Mesendoderm (in vitro differentiated cells): ENCODE data around the gene ACTBL2.

Experiments used
- DNase-seq: peaks from one replicate; pipeline ENCODE4 v3.0.0; 2013
- H2AK5ac ChIP-seq: 2 replicates; pipeline ENCODE4 v1.6.1; 2013; ENCODE audit warnings: low read length, inconsistent platforms
- H2BK120ac ChIP-seq: 2 replicates; pipeline ENCODE4 v1.6.1; 2013; ENCODE audit warnings: low read depth, mild to moderate bottlenecking, low read length, moderate library complexity, mixed read lengths
- H2BK15ac ChIP-seq: replicated peaks from 2 replicates; pipeline ENCODE4 v1.6.1; 2013; ENCODE audit warnings: low read depth, mild to moderate bottlenecking, moderate library complexity
- H2BK5ac ChIP-seq: 2 replicates; pipeline ENCODE4 v1.6.1; 2013; ENCODE audit warnings: low read length, inconsistent platforms
- H3K18ac ChIP-seq: 2 replicates; pipeline ENCODE4 v1.6.1; 2013; ENCODE audit warnings: mild to moderate bottlenecking, low read length, mixed read lengths
- H3K23ac ChIP-seq: one replicate; pipeline ENCODE4 v1.6.1; 2013; ENCODE audit warnings: low read length
- H3K27ac ChIP-seq: 2 replicates; pipeline ENCODE4 v1.5.1; 2013; ENCODE audit warnings: low read depth, mild to moderate bottlenecking, inconsistent platforms, low read length, moderate library complexity
- H3K27me3 ChIP-seq: 2 replicates; pipeline ENCODE4 v1.6.1; 2013; ENCODE audit warnings: low read length, control low read depth, mild to moderate bottlenecking, inconsistent platforms; ENCODE audit not compliant: insufficient read depth, poor library complexity
- H3K36me3 ChIP-seq: 2 replicates; pipeline ENCODE4 v1.6.1; 2013; ENCODE audit warnings: low read length, inconsistent platforms; ENCODE audit not compliant: control insufficient read depth, insufficient read depth
- H3K4ac ChIP-seq: one replicate; pipeline ENCODE4 v1.6.1; 2013; ENCODE audit warnings: low read depth, mild to moderate bottlenecking, low read length, moderate library complexity
- H3K4me1 ChIP-seq: 2 replicates; pipeline ENCODE4 v1.6.1; 2013; ENCODE audit warnings: low read depth, low read length, inconsistent platforms; ENCODE audit not compliant: control insufficient read depth
- H3K4me2 ChIP-seq: 2 replicates; pipeline ENCODE4 v1.6.1; 2013; ENCODE audit warnings: low read length
- H3K4me3 ChIP-seq: 2 replicates; pipeline ENCODE4 v1.5.1; 2013; ENCODE audit warnings: mild to moderate bottlenecking, low read length
- H3K56ac ChIP-seq: one replicate; pipeline ENCODE4 v1.6.1; 2013; ENCODE audit warnings: low read length
- H3K79me1 ChIP-seq: 2 replicates; pipeline ENCODE4 v1.6.1; 2013; ENCODE audit warnings: low read length, inconsistent platforms
- H3K79me2 ChIP-seq: 2 replicates; pipeline ENCODE4 v1.6.1; 2013; ENCODE audit warnings: mild to moderate bottlenecking, low read length; ENCODE audit not compliant: control insufficient read depth, insufficient read depth
- H3K9ac ChIP-seq: 2 replicates; pipeline ENCODE4 v1.6.1; 2013; ENCODE audit warnings: low read length, inconsistent platforms
- H4K5ac ChIP-seq: one replicate; pipeline ENCODE4 v1.6.1; 2013; ENCODE audit warnings: low read length
- H4K8ac ChIP-seq: one replicate; pipeline ENCODE4 v1.6.1; 2013; ENCODE audit warnings: low read depth, mild to moderate bottlenecking, control low read depth, low read length, moderate library complexity
- WGBS: extraction: QIAGEN DNeasy Blood & Tissue Kit; methylation state at CpG from one replicate; pipeline ENCODE4 v1.1.7; 2013; ENCODE audit warnings: low lambda C conversion rate, missing lambda C conversion rate; ENCODE audit not compliant: insufficient coverage; ENCODE audit errors: extremely low coverage; 5-methylcytosine and 5-hydroxymethylcytosine counted together

Gene ACTBL2

DNA sequence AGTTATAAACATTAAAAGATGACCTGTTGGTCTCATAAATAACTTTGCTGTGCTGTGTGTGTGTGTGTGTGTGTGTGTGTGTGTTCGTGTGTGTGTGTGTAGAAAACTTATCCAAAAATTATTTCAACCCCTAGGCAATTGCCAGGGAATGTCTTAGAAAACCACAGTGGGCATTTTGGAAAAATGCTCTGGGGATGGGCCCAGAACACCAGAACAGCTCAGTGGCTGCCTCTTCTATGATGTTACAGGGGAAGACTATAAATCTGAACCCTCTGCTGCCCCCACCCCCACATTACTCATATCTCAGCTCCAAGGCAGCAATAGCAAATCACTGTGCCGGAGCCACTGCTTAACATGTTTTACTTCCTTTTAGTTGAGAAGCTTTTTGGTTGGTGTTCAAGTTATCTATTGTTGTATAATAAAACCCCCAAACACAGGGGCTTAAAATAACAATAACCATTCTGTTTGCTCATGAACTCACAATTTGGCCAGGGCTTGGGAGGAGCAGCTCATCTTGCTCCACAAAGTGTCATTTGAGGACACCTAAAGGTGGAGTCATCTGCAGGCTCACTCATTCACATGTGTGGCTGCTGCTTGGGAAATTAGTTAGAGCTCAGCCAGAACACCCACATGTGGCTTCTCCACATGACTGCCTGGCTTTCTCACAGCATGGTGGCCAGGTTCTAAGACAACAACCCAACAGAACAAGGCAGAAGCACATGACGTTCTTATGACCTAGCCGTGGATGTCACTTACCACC, 40.4 kb downstream of the ACTBL2 start:
- no peak overlapping the region for H2BK15ac ChIP-seq
- no peak overlapping the region for H3K27ac ChIP-seq
- no peak overlapping the region for H3K18ac ChIP-seq
- no peak overlapping the region for H3K56ac ChIP-seq
- WGBS = no CpG with 5 or more reads among the region's 4 CpGs
- H3K4me3 ChIP-seq = no peak overlapping the region
- no peak overlapping the region for H2BK120ac ChIP-seq
- H3K23ac ChIP-seq = no peak overlapping the region
- H3K4ac ChIP-seq = no peak overlapping the region
- no peak overlapping the region for H3K4me2 ChIP-seq
- H2BK5ac ChIP-seq = no peak overlapping the region
- H3K27me3 ChIP-seq = no peaks in the 10 kb centered on the region
- no peak overlapping the region for H4K8ac ChIP-seq
- no peaks in the 10 kb centered on the region for H3K36me3 ChIP-seq
- no peaks in the 10 kb centered on the region for H3K79me2 ChIP-seq
- no peaks in the 10 kb centered on the region for H3K79me1 ChIP-seq
- no peak overlapping the region for H4K5ac ChIP-seq
- H3K4me1 ChIP-seq = no peaks in the 10 kb centered on the region
- H2AK5ac ChIP-seq = no peak overlapping the region
- no peak for DNase-seq
- no peak overlapping the region for H3K9ac ChIP-seq

DNA sequence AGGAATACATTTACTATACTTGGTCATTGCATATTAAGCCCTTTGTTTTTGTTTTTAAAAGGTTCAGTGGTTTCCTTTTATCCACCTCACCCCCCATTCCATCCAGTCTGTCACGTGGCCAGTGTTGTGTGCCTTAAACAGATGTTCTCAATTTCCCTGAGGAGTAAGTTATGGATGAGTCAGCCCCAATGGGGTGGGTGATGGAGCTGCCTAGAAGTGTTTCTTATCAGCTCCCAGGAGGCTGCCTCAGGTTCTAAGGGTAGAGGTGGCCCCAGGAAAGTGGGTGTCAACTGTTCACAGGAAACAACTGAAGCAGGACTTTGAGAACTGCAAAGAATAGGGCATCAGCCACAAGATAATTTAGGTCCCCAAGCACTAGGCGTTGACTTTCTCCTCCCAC, 41.1 kb downstream of the ACTBL2 start:
- Histone ChIP-seq H3K4me3 (no peak overlapping the region), H3K23ac (no peak overlapping the region), H3K27ac (no peak overlapping the region), H3K79me1 (no peaks in the 10 kb centered on the region), H2AK5ac (no peak overlapping the region), H3K4me2 (no peak overlapping the region), H3K27me3 (no peaks in the 10 kb centered on the region), H3K4me1 (no peaks in the 10 kb centered on the region), H3K36me3 (no peaks in the 10 kb centered on the region), H3K4ac (no peak overlapping the region), H4K8ac (no peak overlapping the region), H3K18ac (no peak overlapping the region), H3K56ac (no peak overlapping the region), H2BK15ac (no peak overlapping the region), H2BK120ac (no peak overlapping the region), H3K9ac (no peak overlapping the region), H3K79me2 (no peaks in the 10 kb centered on the region), H2BK5ac (no peak overlapping the region), H4K5ac (no peak overlapping the region)
- WGBS = no CpG with 5 or more reads among the region's 2 CpGs
- no peak for DNase-seq

DNA sequence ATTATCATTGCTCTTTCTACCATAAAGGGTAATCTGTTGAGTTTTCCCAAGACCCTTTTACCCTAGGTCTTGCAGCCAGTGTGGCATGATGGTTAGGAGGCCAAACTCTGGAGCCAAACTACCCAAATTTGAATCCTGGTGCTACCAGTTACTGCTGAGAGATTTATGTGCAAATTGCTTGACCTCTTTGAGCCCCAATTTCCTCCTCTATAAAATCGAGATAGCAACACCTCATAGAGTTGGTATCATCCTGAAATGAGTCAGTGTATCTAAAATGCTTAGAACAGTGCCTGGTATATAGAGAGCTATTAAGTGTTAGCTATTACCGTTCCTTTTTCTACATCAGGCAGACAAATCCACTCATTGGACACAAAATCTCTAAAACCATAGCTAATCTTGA, 43.0 kb downstream of the ACTBL2 start:
- Histone ChIP-seq H3K56ac (no peak overlapping the region), H3K18ac (no peak overlapping the region), H3K4me1 (no peaks in the 10 kb centered on the region), H2AK5ac (no peak overlapping the region), H3K79me1 (no peaks in the 10 kb centered on the region), H2BK15ac (no peak overlapping the region), H2BK120ac (no peak overlapping the region), H3K4me3 (no peak overlapping the region), H3K27ac (no peak overlapping the region), H4K5ac (no peak overlapping the region), H3K79me2 (no peaks in the 10 kb centered on the region), H3K4me2 (no peak overlapping the region), H4K8ac (no peak overlapping the region), H3K36me3 (no peaks in the 10 kb centered on the region), H3K27me3 (no peaks in the 10 kb centered on the region), H2BK5ac (no peak overlapping the region), H3K4ac (no peak overlapping the region), H3K23ac (no peak overlapping the region), H3K9ac (no peak overlapping the region)
- WGBS = no CpG with 5 or more reads among the region's 2 CpGs
- DNase-seq = no peak

DNA sequence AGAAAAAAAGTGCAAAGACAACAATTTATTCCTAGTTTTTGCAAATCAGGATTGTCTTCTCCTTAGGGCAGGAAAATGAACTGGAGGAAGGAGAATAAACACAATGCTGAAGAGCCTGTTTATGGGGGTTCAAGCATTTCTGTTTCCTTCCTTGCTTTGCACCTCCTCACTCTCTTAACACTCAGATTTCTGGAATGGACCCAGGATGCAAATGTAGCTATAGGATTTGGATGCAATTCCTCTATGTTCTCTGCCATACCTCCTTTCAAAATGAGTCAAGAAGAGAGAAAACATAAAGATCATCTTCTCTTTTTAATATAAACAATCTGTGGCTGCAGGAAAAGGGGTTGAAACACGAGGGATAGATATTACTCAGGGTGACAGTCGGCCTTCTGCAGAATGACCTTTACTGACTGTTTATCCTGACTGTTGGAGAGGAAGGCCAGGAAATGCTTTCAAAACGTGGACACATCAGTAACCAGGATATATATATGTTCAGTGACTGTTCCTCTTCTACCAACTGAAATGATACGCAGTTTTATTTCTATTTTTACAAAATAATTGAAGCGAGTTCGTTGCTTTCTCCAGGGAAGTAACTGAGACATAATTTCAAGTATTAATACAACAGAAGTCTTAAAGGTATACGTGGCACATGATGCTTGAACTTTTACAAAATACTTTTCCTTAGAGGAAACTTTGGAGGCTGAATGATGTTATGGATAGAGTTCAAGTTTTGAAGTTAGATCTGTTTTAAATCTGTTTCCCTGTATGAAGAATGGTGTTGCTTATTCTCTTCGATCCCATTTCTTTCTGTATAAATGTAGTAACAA, 44.4 kb downstream of the ACTBL2 start:
- H3K18ac ChIP-seq = no peak overlapping the region
- H3K56ac ChIP-seq = no peak overlapping the region
- H3K27me3 ChIP-seq = no peaks in the 10 kb centered on the region
- no peak overlapping the region for H3K23ac ChIP-seq
- no peak overlapping the region for H3K4me3 ChIP-seq
- H2BK5ac ChIP-seq = no peak overlapping the region
- no peak for DNase-seq
- H3K4me1 ChIP-seq = no peaks in the 10 kb centered on the region
- H2AK5ac ChIP-seq = no peak overlapping the region
- no peak overlapping the region for H4K8ac ChIP-seq
- no peak overlapping the region for H3K4ac ChIP-seq
- no peak overlapping the region for H3K9ac ChIP-seq
- H3K79me1 ChIP-seq = no peaks in the 10 kb centered on the region
- no peak overlapping the region for H3K4me2 ChIP-seq
- no peak overlapping the region for H2BK15ac ChIP-seq
- H2BK120ac ChIP-seq = no peak overlapping the region
- H3K36me3 ChIP-seq = no peaks in the 10 kb centered on the region
- no peak overlapping the region for H4K5ac ChIP-seq
- no peak overlapping the region for H3K27ac ChIP-seq
- WGBS = no CpG with 5 or more reads among the region's 8 CpGs
- H3K79me2 ChIP-seq = no peaks in the 10 kb centered on the region

DNA sequence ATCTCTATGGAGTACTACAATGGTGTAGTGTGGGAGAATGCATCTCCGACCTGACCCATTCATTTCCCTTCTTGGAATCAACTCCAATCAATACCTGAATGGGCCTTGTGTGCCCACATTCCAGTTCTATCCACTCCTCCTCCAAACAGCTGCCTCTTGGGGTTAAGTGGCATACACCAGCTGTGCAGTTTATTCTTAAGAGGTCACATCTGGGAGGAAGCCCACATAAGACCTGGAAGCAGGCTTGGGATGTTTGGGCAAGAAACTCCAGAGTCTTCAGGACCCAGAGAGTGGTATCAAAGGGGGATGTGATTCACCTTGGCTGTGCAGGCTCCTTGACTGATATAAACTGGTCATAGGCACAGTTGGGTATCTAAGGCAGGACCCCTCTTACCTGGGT, 46.0 kb downstream of the ACTBL2 start:
- H2AK5ac ChIP-seq = no peak overlapping the region
- no peak overlapping the region for H3K4me3 ChIP-seq
- no peaks in the 10 kb centered on the region for H3K27me3 ChIP-seq
- H4K8ac ChIP-seq = no peak overlapping the region
- no peaks in the 10 kb centered on the region for H3K4me1 ChIP-seq
- H3K9ac ChIP-seq = no peak overlapping the region
- no CpG with 5 or more reads among the region's 1 CpG for WGBS
- no peak for DNase-seq
- H3K4ac ChIP-seq = no peak overlapping the region
- no peak overlapping the region for H3K27ac ChIP-seq
- H2BK120ac ChIP-seq = no peak overlapping the region
- no peak overlapping the region for H2BK15ac ChIP-seq
- no peaks in the 10 kb centered on the region for H3K79me1 ChIP-seq
- no peak overlapping the region for H3K18ac ChIP-seq
- no peak overlapping the region for H3K23ac ChIP-seq
- no peaks in the 10 kb centered on the region for H3K36me3 ChIP-seq
- H3K56ac ChIP-seq = no peak overlapping the region
- no peak overlapping the region for H2BK5ac ChIP-seq
- H3K79me2 ChIP-seq = no peaks in the 10 kb centered on the region
- no peak overlapping the region for H4K5ac ChIP-seq
- H3K4me2 ChIP-seq = no peak overlapping the region
